ENCODE data around the gene SH3RF1. TPM values are rescaled to one million over a fixed set of nuclear protein-coding genes. Genes with fewer than 3 reads are reported as not detected.

Gene SH3RF1
- total RNA-seq, 2 experiments from 2014 or later: 0.22 to 0.55 TPM

DNA sequence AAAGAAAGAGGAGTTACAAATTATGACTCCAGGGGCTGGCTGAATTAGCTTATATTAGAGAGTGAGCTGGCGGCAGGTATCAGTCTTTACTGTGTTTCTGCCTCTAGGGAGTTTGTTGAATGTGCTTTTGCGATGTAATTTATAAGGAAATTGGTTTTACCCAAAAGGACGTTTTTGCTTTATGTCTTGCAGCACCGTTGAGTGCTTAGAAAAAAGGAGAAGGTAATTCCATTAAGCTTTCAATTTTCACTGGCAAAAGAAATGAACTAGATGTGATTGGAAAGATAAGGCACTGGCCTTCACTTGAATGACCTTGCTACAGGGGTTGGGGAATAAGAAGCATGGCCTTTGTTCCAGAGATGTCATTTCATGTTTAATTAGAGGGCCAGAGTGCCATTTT is 185.8 kb downstream of the SH3RF1 start:
- intact Hi-C loops (cut with micrococcal nuclease): no loop called here

DNA sequence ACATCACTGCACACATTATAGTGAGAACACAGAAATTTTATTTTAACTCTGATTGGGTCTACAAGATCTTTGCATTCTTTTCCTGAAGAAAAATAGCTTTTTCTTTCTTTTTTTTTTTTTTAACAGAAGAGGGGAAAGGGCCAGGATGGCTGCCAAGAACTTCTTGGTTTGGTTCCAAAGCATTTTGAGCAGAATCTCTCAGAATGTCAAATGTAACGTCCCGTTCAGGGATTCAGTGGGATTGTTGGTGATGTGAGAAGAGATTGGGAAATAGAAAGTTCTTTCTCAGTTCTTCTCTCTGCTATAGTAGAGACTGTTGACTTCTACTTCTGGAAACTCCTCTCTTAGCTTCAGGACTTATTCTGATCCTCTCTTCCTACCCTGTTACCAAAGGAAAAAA is 189.8 kb downstream of the SH3RF1 start:
- Mint-ChIP-seq H3K4me1 (ENCODE audit: low read depth) (peaks cover 10% of the 10 kb centered on the region), H3K36me3 (ENCODE audit: low read depth) (no peaks in the 10 kb centered on the region), H3K27me3 (ENCODE audit: low read depth) (peaks cover 5% of the 10 kb centered on the region), H3K4me3 (no peak overlapping the region), H3K27ac (no peak overlapping the region), H3K9me3 (no peaks in the 10 kb centered on the region)
- intact Hi-C loops (cut with micrococcal nuclease): no loop called here
- CTCF ChIA-PET: no interaction called here
- DNase-seq: no peak

More for the DNA sequence above, 185.8 kb downstream of the SH3RF1 start:
- Mint-ChIP-seq H3K9me3 (no peaks in the 10 kb centered on the region), H3K4me3 (no peak overlapping the region), H3K27ac (no peak overlapping the region), H3K36me3 (ENCODE audit: low read depth) (no peaks in the 10 kb centered on the region), H3K4me1 (ENCODE audit: low read depth) (peaks cover 5% of the 10 kb centered on the region), H3K27me3 (ENCODE audit: low read depth) (no peaks in the 10 kb centered on the region)
- no peak for DNase-seq
- CTCF ChIA-PET: no interaction called here

DNA sequence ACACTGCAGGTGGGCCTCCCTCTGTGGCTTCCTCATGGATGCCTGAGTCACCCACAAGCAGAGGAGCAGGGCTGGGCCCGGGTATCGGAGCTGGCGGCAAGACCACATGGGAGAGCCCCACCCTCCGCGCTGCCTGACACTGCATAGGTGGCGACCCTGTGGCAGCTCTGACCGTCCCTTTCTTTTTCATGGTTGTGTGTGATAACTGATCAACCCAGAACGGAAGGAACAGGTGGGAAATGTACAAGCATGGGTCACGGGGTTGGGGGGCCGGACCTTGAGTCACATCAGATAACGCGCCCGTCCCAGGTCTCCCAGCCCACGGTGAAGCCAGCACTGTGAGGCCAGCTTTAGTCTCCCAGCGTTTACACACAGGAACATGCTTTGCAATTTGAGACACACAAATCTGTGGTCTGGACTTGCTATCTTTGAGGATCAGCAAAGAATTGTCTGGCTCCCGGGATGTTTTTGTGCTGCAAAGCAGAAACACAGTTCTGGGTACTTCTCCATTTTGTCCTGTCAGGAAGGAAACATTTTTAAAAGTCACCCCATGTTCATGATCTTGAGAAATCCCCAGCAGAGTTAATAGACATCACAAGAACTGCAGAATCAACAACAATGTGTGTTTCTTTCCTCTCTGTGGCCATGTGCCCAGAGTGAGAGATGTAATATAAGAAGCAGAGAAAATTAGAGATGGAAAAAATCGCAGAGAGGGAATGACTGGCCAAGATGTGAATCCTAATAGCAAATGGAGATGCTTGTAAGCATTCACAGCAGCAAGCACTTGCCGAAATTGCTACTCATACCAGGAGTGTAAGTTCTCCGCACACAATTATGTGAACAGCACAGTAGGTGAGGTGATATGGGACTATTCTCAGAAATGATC is 190.6 kb downstream of the SH3RF1 start:
- peak overlapping the region; percentile 32 for H3K4me3 Mint-ChIP-seq
- DNase-seq: peak; percentile 40
- peaks cover 5% of the 10 kb centered on the region for H3K27me3 Mint-ChIP-seq (ENCODE audit: low read depth)
- H3K4me1 Mint-ChIP-seq (ENCODE audit: low read depth): peaks cover 10% of the 10 kb centered on the region
- CTCF ChIA-PET: no interaction called here
- no peak overlapping the region for H3K27ac Mint-ChIP-seq
- no peaks in the 10 kb centered on the region for H3K9me3 Mint-ChIP-seq
- no peaks in the 10 kb centered on the region for H3K36me3 Mint-ChIP-seq (ENCODE audit: low read depth)
- intact Hi-C loops (cut with micrococcal nuclease): no loop called here

DNA sequence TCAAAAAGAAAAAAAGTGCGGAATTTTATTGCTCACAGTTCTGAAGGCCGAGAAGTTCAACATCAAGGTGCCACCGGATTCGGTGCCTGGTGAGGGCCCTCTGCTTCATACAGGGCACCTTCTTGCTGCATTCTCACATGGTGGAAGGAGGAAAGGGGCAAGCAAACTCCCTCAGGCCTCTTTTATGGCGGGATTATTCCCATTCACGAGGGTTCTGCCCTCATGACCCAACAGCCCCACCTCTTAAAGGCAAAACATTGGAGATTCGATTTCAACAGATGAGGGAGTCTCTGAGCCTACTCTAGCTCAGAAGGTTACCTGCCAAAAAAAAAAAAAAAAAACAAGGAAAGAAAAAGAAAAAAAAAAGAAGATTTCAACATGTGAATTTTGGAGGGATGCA is 196.6 kb downstream of the SH3RF1 start:
- no peaks in the 10 kb centered on the region for H3K9me3 Mint-ChIP-seq
- no peak for DNase-seq
- H3K4me1 Mint-ChIP-seq (ENCODE audit: low read depth): no peaks in the 10 kb centered on the region
- CTCF ChIA-PET: interaction anchor here (0.7 kb wide), 1 partner anchor 363 kb away, joined by 4 read pairs; no protein-coding TSS in a partner anchor
- H3K4me3 Mint-ChIP-seq: no peak overlapping the region
- H3K27me3 Mint-ChIP-seq (ENCODE audit: low read depth): no peaks in the 10 kb centered on the region
- intact Hi-C loops (cut with micrococcal nuclease): no loop called here
- no peaks in the 10 kb centered on the region for H3K36me3 Mint-ChIP-seq (ENCODE audit: low read depth)
- H3K27ac Mint-ChIP-seq: no peak overlapping the region

DNA sequence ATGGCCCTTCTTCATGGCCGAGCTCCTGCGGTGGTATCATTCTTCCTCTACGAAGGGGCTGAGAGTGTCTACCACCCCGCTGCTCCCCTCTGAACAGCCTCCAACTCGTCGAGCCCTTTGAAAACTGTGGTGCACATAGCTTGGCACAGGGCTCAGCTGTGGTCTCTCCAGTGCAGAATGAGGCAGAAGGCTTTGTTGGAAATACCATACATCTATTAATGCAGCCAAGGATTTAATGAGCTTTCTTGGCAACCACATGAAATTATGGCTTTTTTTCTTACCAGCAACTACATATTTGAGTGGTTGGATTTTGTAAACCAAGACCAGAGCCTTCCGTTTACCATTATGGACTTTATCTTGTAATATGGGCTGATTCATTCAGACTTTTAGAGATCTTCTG is 199.0 kb downstream of the SH3RF1 start:
- CTCF ChIA-PET: no interaction called here
- Mint-ChIP-seq H3K27ac (no peak overlapping the region), H3K36me3 (ENCODE audit: low read depth) (no peaks in the 10 kb centered on the region), H3K4me3 (no peak overlapping the region), H3K4me1 (ENCODE audit: low read depth) (no peaks in the 10 kb centered on the region), H3K27me3 (ENCODE audit: low read depth) (no peaks in the 10 kb centered on the region), H3K9me3 (no peaks in the 10 kb centered on the region)
- no peak for DNase-seq
- intact Hi-C loops (cut with micrococcal nuclease): no loop called here

DNA sequence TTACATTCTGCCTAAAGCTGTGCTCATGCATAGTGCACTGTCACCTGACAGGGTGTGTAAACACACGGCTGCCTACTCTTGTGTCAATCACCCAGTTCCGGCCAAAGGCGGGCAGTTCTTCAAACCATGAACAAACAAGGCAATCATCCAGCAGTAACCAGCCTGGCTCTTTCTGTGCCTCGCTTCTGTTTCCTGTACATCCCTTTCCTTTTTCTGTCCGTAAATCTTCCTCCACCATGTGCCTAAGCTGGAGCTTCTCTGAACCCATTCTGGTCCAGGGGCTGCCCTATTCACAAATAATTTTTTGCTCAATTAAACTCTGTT is 199.9 kb downstream of the SH3RF1 start:
- CTCF ChIA-PET: no interaction called here
- H3K27me3 Mint-ChIP-seq (ENCODE audit: low read depth): no peaks in the 10 kb centered on the region
- no peaks in the 10 kb centered on the region for H3K9me3 Mint-ChIP-seq
- intact Hi-C loops (cut with micrococcal nuclease): no loop called here
- no peaks in the 10 kb centered on the region for H3K4me1 Mint-ChIP-seq (ENCODE audit: low read depth)
- no peaks in the 10 kb centered on the region for H3K36me3 Mint-ChIP-seq (ENCODE audit: low read depth)
- H3K4me3 Mint-ChIP-seq: no peak overlapping the region
- no peak overlapping the region for H3K27ac Mint-ChIP-seq
- no peak for DNase-seq

DNA sequence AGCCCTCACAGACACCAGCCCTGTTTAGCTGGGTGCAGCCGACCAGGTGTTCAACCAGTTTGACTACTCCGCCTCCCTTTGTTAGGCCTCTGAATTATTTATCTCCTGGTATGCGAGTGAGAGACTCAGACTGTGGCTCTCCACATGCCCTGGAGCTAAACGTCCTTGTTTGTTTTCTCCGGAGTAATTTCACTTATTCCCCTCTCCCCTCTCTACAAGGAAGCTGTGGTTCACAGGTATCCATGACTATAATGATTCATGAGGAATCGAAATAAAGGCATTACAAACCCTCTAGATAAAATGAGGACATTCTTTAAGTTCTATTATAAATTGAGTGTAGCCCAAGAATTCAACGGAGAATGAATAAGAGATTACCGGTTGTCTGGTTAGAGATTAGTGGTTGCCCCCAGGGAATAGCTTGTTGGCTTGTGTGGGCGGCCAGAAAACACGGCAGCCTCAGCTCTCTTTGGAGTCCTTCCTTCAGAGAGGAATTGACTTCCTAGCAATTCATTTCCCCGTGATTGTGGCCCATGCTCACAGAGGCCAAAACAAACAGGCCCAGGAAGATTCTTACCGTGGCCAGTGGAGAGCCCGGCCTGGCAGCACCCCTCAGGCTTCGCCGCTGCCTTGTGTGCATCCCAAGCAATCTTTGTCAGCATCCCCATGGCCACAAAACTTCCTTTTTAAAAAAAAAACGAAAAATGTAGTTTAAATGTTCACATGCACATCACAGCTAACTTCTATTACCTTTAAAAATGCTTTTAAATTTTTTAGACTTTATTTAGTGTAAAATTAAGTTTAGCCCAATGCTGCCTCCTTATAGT is 200.5 kb downstream of the SH3RF1 start:
- H3K27ac Mint-ChIP-seq: no peak overlapping the region
- no peak overlapping the region for H3K4me3 Mint-ChIP-seq
- CTCF ChIA-PET: no interaction called here
- no peaks in the 10 kb centered on the region for H3K27me3 Mint-ChIP-seq (ENCODE audit: low read depth)
- H3K9me3 Mint-ChIP-seq: no peaks in the 10 kb centered on the region
- no peak for DNase-seq
- H3K36me3 Mint-ChIP-seq (ENCODE audit: low read depth): no peaks in the 10 kb centered on the region
- H3K4me1 Mint-ChIP-seq (ENCODE audit: low read depth): no peaks in the 10 kb centered on the region
- intact Hi-C loops (cut with micrococcal nuclease): no loop called here

DNA sequence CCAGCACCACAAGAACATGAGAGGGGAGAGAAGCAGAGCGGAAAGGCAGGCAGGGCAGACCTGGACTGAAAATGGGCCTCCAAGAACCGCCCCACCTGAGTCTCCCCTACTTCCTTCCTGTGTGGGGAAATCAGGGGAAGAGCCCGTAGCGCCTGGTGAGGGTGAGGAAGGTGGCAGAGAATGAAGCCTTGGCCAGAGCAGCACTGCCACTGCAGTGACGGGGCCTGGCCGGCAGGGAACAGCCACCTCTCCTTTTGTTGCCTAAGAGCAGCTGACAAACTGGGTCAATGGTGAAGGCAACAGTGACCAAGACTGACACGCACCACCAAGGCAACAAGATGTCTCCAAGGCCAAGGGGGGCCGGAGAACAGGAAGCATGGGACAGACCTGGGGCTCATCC is 202.3 kb downstream of the SH3RF1 start:
- intact Hi-C loops (cut with micrococcal nuclease): no loop called here
- no peaks in the 10 kb centered on the region for H3K36me3 Mint-ChIP-seq (ENCODE audit: low read depth)
- H3K27me3 Mint-ChIP-seq (ENCODE audit: low read depth): no peaks in the 10 kb centered on the region
- no peaks in the 10 kb centered on the region for H3K9me3 Mint-ChIP-seq
- H3K4me1 Mint-ChIP-seq (ENCODE audit: low read depth): no peaks in the 10 kb centered on the region
- H3K4me3 Mint-ChIP-seq: no peak overlapping the region
- no peak for DNase-seq
- H3K27ac Mint-ChIP-seq: no peak overlapping the region
- CTCF ChIA-PET: no interaction called here

DNA sequence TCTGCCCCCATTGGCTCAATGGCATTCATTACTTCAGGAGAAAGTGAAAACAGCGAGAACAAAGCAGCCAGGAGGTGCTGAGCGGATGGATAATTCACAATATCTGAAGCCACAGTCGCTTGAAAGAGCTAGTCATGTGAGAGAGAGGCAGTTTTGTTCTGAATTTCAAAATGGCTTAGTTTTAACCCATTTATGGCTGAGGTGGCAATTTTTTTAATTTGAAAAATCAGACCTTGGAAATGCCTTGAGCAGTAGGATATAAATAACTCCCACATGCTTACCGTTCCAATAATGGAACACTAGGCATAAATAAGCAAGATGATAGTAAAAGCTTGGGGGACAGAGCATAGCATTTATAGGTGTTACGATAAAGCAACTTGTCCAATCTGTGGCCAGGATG is 203.8 kb downstream of the SH3RF1 start:
- DNase-seq: no peak
- CTCF ChIA-PET: interaction anchor here (0.7 kb wide), 1 partner anchor 32 kb away, joined by 3 read pairs; no protein-coding TSS in a partner anchor
- Mint-ChIP-seq H3K4me3 (no peak overlapping the region), H3K9me3 (no peaks in the 10 kb centered on the region), H3K27ac (no peak overlapping the region), H3K36me3 (ENCODE audit: low read depth) (no peaks in the 10 kb centered on the region), H3K27me3 (ENCODE audit: low read depth) (no peaks in the 10 kb centered on the region), H3K4me1 (ENCODE audit: low read depth) (no peaks in the 10 kb centered on the region)
- intact Hi-C loops (cut with micrococcal nuclease): no loop called here

DNA sequence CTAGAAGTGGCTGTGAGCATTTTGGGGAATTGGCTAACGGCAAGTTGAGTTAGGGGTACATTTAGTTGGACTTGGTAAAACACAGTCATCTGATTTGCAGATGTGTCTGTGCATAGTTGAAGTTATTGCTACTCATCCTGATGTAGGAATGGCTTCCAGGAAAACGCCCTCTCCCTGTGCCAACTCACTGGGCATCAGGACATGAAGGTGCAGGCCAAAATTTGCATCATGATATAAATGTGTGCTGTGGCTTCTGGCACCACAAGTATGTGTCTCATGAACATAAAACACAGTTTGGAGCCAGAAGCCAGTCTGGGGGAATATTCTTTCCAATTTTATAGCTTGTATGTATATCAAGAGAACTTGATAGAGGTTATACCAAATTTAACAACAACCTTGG is 206.5 kb downstream of the SH3RF1 start:
- intact Hi-C loops (cut with micrococcal nuclease): no loop called here
- CTCF ChIA-PET: no interaction called here
- H3K9me3 Mint-ChIP-seq: no peaks in the 10 kb centered on the region
- H3K27ac Mint-ChIP-seq: no peak overlapping the region
- H3K36me3 Mint-ChIP-seq (ENCODE audit: low read depth): no peaks in the 10 kb centered on the region
- no peak for DNase-seq
- no peak overlapping the region for H3K4me3 Mint-ChIP-seq
- H3K27me3 Mint-ChIP-seq (ENCODE audit: low read depth): peaks cover 2% of the 10 kb centered on the region
- no peaks in the 10 kb centered on the region for H3K4me1 Mint-ChIP-seq (ENCODE audit: low read depth)

DNA sequence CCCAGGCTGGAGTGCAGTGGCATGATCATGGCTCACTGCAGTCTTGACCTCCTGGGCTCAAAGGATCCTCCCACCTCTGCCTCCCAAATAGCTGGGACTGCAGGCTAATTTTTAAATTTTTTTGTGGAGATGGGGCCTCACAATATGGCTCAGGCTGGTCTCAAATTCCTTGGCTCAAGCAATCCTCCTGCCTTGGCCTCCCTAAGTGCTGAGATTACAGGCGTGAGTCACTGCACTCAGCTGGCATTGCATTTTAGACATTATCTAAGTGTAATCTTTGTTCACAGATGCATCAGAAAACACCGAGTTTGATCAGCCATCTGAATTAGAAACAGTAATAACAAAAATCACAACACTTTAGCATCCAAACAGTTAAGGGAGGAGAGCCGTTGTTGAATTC is 207.3 kb downstream of the SH3RF1 start:
- H3K27ac Mint-ChIP-seq: no peak overlapping the region
- no peak for DNase-seq
- CTCF ChIA-PET: no interaction called here
- H3K36me3 Mint-ChIP-seq (ENCODE audit: low read depth): no peaks in the 10 kb centered on the region
- intact Hi-C loops (cut with micrococcal nuclease): no loop called here
- no peaks in the 10 kb centered on the region for H3K4me1 Mint-ChIP-seq (ENCODE audit: low read depth)
- no peaks in the 10 kb centered on the region for H3K9me3 Mint-ChIP-seq
- H3K4me3 Mint-ChIP-seq: no peak overlapping the region
- peaks cover 2% of the 10 kb centered on the region for H3K27me3 Mint-ChIP-seq (ENCODE audit: low read depth)

DNA sequence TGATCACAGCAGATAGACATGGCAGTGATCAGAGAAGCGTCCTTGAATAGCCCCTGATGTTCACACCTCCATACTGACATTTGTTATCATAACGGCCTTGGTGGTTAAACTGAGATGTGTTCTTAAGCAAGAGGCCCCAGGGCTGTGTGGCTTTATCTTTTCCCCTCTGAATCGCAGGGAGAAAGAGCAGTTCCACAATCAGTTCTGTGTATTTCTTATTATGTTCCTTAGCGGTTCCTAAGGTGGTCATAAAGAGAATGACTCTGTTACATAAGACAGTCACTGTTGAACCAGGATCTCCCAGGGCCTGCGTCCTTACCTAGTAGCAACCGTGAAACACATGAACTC is 207.9 kb downstream of the SH3RF1 start:
- no peak overlapping the region for H3K27ac Mint-ChIP-seq
- intact Hi-C loops (cut with micrococcal nuclease): no loop called here
- no peak for DNase-seq
- H3K9me3 Mint-ChIP-seq: no peaks in the 10 kb centered on the region
- CTCF ChIA-PET: no interaction called here
- peaks cover 2% of the 10 kb centered on the region for H3K27me3 Mint-ChIP-seq (ENCODE audit: low read depth)
- no peaks in the 10 kb centered on the region for H3K4me1 Mint-ChIP-seq (ENCODE audit: low read depth)
- no peak overlapping the region for H3K4me3 Mint-ChIP-seq
- no peaks in the 10 kb centered on the region for H3K36me3 Mint-ChIP-seq (ENCODE audit: low read depth)

DNA sequence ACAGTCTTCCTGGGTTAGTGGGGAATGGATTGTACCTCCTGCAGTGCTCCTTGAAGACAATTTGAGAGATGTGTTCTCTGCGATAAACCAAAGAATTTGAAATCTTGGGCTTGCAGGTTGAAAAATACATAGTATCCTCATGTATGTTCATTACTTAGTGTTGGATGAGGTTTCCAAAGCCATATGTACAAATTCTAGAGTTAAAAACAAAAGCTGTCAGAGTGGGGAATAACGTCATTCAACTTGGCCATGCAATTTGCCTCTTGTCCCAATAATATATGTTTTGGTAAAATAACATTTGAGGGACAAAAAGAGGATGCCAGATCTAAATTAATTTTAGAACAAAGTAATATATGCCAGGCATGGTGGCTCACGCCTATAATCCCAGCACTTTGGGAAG is 209.4 kb downstream of the SH3RF1 start:
- Mint-ChIP-seq H3K4me3 (no peak overlapping the region), H3K4me1 (ENCODE audit: low read depth) (no peaks in the 10 kb centered on the region), H3K9me3 (no peaks in the 10 kb centered on the region), H3K36me3 (ENCODE audit: low read depth) (no peaks in the 10 kb centered on the region), H3K27me3 (ENCODE audit: low read depth) (peaks cover 2% of the 10 kb centered on the region), H3K27ac (no peak overlapping the region)
- DNase-seq: no peak
- intact Hi-C loops (cut with micrococcal nuclease): no loop called here
- CTCF ChIA-PET: no interaction called here
